Measurements from ENCODE around the gene REST. TPM values are rescaled to one million over a fixed set of nuclear protein-coding genes. Genes with fewer than 3 reads are reported as not detected.
"Not testable (repeated sequence)": the region's sequence is repeated elsewhere in the genome, so short reads cannot be mapped to it uniquely, and the experiment has no call there.

REST gene
- total RNA-seq, 1 experiment from 2014 or later: 55.4 TPM

DNA sequence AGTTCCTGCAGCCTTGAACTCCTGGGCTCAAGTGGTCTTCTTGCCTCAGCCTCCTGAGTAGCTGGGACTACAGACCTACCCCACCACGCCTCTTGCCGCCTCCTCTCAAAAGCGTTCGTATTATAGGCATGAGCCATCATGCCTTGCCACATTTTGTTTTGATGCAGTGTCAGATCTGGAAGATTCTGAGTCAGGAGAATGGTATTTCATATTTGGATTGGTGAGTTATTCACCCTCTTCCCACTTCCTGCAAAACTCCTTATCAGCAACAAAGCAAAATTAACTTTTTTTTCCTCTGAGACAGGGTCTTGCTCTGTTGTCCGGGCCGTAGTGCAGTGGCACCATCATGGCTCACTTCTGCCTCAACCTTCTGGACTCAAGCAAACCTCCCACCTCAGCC, 29.6 kb downstream of the REST start:
- no peaks in the 10 kb centered on the region for H3K4me1 ChIP-seq
- H3K27me3 ChIP-seq: no peaks in the 10 kb centered on the region
- H3K27ac ChIP-seq: no peak overlapping the region
- no peak for DNase-seq
- H3K36me3 ChIP-seq: peaks cover 24% of the 10 kb centered on the region
- H3K4me3 ChIP-seq: no peak overlapping the region
- no peaks in the 10 kb centered on the region for H3K9me3 ChIP-seq (replicated peaks)

DNA sequence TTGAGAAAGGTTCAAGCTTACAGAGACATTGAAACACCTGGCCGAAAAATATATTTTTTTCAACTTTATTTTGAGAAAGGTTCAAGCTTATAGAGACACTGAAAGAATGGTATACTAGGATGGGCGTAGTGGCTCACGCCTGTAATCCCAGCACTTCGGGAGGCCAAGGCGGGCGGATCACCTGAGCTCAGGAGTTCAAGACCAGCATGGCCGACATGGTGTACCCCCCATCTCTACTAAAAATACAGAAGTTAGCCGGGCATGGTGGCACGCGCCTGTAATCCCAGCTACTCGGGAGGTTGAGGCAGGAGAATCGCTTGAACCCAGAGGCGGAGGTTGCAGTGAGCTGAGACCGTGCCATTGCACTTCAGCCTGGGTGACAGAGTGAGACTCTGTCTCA, 32.1 kb downstream of the REST start:
- not testable (repeated sequence) for H3K4me3 ChIP-seq; H3K4me1 ChIP-seq; H3K27me3 ChIP-seq; H3K9me3 ChIP-seq (replicated peaks); DNase-seq; H3K27ac ChIP-seq
- peaks cover 15% of the 10 kb centered on the region for H3K36me3 ChIP-seq

DNA sequence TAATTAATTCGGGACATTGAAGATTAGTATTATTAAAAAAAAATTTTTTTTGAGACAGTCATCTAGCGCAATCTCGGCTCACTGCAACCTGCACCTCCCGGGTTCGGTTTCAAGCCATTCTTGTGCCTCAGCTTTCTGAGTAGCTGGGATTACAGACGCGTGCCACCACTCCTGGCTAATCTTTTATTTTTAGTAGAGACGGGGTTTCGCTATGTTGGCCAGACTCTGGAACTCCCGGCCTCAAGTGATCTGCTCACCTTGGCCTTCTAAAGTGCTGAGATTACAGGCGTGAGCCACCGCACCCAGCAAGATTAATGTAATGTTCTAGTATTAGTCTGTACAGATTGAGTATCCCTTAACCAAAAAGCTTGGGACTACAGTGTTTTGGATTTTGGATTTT, 32.7 kb downstream of the REST start:
- Histone ChIP-seq H3K9me3 (replicated peaks) (no peaks in the 10 kb centered on the region), H3K4me1 (no peaks in the 10 kb centered on the region), H3K27ac (no peak overlapping the region), H3K27me3 (no peaks in the 10 kb centered on the region), H3K4me3 (no peak overlapping the region), H3K36me3 (peaks cover 15% of the 10 kb centered on the region)
- no peak for DNase-seq

DNA sequence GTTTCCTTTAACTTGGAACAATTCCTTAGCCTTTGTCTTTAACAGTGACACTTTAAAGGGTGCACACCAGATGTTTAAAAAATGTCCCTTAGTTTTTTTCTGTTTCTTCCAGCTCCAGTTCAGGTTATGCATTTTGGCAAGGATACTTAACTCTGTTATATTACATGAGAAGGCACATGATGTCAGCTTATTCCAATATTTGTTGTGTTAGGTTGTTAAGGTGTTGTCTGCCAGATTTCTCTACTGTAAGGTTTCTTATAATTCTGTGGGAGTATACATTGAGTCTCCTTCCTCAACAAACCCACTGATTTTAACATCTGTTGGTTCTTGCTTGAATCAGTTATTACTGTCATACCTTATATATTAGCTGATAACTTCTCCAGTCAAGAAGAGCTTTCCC, 33.3 kb downstream of the REST start:
- Histone ChIP-seq H3K4me1 (no peaks in the 10 kb centered on the region), H3K4me3 (no peak overlapping the region), H3K27ac (no peak overlapping the region), H3K9me3 (replicated peaks) (no peaks in the 10 kb centered on the region), H3K27me3 (no peaks in the 10 kb centered on the region), H3K36me3 (peaks cover 14% of the 10 kb centered on the region)
- DNase-seq: no peak

DNA sequence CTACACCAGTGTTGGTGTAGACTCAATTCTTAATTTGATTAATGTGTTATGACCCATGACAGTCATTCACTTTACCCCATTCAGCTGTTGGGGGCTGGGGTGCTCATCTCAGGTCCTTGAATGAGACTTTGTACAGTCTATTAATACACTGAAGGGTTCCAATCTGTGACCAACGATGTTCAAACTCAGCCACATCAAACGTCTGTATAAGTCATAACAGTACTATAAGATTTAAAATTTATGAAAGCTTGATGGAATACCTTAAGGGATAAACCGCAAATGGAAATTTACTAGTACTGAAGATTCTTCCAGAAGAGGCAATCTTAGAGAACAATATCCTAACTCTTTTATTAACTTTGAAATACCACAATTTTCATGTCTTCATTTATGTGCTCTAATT, 33.7 kb downstream of the REST start:
- peaks cover 14% of the 10 kb centered on the region for H3K36me3 ChIP-seq
- DNase-seq: no peak
- H3K27ac ChIP-seq: no peak overlapping the region
- H3K9me3 ChIP-seq (replicated peaks): no peaks in the 10 kb centered on the region
- no peaks in the 10 kb centered on the region for H3K4me1 ChIP-seq
- no peak overlapping the region for H3K4me3 ChIP-seq
- no peaks in the 10 kb centered on the region for H3K27me3 ChIP-seq

DNA sequence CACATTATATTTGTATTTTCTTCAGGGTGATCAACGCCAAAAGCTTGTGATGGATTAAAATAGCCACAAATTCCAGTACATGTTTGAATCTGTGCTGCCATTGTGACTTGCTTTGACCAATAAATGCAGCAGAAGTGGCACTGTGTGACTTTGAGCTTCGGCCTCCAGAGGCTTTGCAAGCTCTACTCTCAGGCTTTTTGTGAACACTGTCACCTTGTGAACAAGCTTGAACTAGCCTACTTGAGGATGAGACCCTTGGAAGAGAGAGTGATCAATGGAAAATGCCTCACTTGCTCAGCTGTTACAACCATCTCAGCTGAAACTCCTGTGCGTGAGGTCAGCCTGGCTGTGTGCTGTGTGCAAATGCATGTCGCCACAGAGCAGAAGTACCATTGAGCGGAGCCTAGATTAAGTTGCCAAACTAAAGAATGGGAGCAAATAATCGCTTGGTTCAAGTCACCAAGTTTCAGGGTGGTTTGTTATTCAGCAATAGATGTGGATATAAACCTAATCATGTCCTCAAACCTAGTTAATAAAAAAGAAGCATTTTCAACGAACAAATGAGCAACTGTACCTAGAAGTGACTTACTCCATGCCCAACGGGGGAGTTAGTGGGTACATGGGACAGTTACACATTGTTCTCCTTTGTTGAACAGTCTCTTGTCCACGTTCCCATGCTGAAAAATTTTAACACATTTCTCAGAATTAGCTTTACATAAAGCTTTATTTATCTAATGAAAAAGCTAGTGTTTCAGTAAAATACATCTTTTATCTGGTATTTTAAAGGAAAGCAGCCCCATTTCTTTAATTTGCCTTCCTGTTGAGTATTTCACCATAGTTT, 46.2 kb downstream of the REST start:
- Histone ChIP-seq H3K36me3 (no peaks in the 10 kb centered on the region), H3K9me3 (replicated peaks) (no peaks in the 10 kb centered on the region), H3K27me3 (no peaks in the 10 kb centered on the region), H3K4me1 (no peaks in the 10 kb centered on the region), H3K27ac (no peak overlapping the region), H3K4me3 (no peak overlapping the region)
- no peak for DNase-seq

DNA sequence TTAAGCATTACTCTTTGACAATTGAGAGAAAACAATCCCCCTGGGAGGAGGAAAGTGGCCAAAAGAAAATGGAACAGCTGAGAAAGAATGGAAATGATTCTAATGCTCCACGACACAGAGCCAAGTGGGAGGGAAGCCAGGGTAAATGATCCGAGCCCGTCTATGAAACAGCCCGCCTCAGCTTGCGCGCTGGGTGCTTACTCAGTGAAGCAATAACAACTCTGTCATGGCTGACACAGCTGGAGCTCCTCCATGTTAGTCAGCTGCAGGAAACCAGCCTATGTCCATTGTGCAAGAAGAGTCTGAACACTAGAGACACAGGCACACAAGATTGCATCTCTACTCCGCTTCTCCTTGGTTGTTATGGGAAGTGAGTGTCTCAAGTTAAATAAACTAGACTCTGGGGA, 50.4 kb downstream of the REST start:
- H3K27me3 ChIP-seq: no peaks in the 10 kb centered on the region
- no peaks in the 10 kb centered on the region for H3K4me1 ChIP-seq
- no peaks in the 10 kb centered on the region for H3K9me3 ChIP-seq (replicated peaks)
- no peak overlapping the region for H3K27ac ChIP-seq
- DNase-seq: peak; percentile 57 to 71
- peak overlapping the region; percentile 13 for H3K4me3 ChIP-seq
- peaks cover 4% of the 10 kb centered on the region; the same call in 1 of the 2 replicates for H3K36me3 ChIP-seq

DNA sequence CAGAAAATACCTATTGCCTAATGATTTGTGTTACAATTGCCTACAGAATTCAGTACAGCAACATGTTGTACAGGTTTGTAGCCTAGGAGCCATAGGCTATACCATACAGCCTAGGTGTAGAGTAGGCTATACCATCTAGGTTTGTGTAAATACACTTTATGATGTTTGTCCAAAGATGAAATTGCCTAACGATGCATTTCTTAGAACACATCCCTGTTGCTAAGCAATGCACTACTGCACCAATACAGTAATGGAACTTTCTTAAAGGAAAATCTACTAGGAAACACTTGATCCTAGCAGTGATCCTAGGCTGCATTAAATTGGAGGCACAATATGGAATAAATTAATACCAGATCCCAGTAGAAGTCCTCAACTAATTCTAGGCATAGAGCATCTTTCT, 51.4 kb downstream of the REST start:
- DNase-seq: no peak
- Histone ChIP-seq H3K27ac (no peak overlapping the region), H3K4me3 (no peak overlapping the region), H3K27me3 (no peaks in the 10 kb centered on the region), H3K4me1 (no peaks in the 10 kb centered on the region), H3K36me3 (peaks cover 10% of the 10 kb centered on the region), H3K9me3 (replicated peaks) (no peaks in the 10 kb centered on the region)

DNA sequence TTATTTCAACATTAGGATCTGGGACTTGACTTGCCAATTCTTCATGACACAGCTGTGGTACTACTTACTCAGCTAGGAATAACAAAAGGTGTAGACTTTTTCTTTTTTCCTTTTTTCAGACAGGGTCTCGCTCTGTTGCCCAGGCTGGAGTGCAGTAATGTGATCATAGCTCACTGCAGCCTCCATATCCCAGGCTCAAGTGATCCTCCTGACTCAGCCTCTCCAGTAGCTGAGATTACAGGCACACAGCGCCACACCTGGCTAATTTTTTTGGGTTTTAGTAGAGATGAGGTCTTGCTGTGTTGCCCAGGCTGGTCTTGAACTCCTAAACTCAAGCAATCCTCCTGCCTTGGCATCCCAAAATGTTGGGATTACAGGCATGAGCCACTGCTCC, 53.4 kb downstream of the REST start:
- Histone ChIP-seq H3K27ac (no peak overlapping the region), H3K9me3 (replicated peaks) (no peaks in the 10 kb centered on the region), H3K36me3 (peaks cover 22% of the 10 kb centered on the region), H3K27me3 (no peaks in the 10 kb centered on the region), H3K4me3 (no peak overlapping the region), H3K4me1 (no peaks in the 10 kb centered on the region)
- DNase-seq: no peak

DNA sequence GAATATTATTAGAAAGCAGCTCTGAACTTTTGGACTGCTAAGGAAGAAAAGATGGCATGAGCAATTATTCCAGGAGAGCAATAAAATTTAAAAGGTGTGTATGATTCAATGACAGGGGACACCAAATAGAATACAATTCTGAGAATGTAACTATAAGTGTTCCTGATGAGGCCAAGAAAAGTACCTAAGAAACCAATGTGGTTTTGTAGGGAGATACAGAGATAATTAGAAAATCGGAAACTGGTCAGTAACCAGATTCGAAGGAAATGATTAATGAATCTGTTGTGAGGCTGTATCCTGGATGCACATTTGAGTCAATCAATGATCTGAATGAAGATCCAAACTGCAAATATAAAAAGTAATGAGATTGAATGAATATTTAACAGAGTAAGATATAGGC, 63.7 kb downstream of the REST start:
- no peak for DNase-seq
- H3K4me3 ChIP-seq: no peak overlapping the region
- H3K4me1 ChIP-seq: 0 out of 2 replicates have a peak, but pooled peaks cover 5% of the 10 kb centered on the region
- H3K36me3 ChIP-seq: peaks cover 67% of the 10 kb centered on the region
- no peaks in the 10 kb centered on the region for H3K27me3 ChIP-seq
- peaks cover 5% of the 10 kb centered on the region; the same call in 1 of the 2 replicates for H3K9me3 ChIP-seq (replicated peaks)
- H3K27ac ChIP-seq: no peak overlapping the region

DNA sequence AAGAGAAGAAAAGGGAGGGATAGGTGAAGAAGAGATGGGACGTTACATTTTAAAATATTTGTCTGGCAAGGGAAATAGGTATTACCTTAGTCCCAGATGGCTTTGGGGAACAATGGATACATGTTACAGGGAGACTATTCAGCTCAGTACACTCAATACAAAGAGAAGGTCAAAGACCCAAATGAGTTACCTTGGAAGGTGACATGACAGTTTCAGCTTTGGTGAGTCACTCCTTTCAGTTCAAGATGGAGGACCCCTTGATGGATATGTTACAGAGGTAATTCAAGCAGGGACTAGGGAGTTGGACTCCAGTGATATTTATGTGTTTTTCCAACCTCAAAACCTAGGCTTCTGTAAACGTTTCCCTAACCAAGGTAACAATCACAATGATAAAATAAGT, 64.7 kb downstream of the REST start:
- H3K4me3 ChIP-seq: no peak overlapping the region
- H3K4me1 ChIP-seq: 0 out of 2 replicates have a peak, but pooled peaks cover 5% of the 10 kb centered on the region
- peaks cover 5% of the 10 kb centered on the region; the same call in 1 of the 2 replicates for H3K9me3 ChIP-seq (replicated peaks)
- no peak overlapping the region for H3K27ac ChIP-seq
- no peak for DNase-seq
- peaks cover 59% of the 10 kb centered on the region for H3K36me3 ChIP-seq
- no peaks in the 10 kb centered on the region for H3K27me3 ChIP-seq

DNA sequence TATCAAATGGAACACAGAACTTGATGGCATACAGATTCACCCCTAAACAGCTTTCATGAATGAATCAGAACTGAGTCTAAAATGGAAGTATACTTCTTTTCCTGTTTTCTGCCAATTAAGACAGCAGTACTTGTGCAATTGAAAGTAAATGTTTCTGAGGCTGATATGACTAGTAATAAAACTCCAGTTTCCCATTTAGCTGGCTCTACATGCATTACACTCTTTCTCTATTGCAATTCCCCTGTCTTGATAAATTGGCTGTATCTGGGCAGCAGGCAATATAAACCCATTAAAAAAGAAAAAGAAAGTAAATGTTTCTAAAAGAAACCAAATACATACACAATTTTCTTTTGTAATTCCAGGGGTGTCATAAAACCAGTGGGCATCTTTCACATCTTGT, 65.1 kb downstream of the REST start:
- Histone ChIP-seq H3K27ac (no peak overlapping the region), H3K4me3 (no peak overlapping the region), H3K4me1 (0 out of 2 replicates have a peak, but pooled peaks cover 5% of the 10 kb centered on the region), H3K9me3 (replicated peaks) (peaks cover 5% of the 10 kb centered on the region; the same call in 1 of the 2 replicates), H3K27me3 (no peaks in the 10 kb centered on the region), H3K36me3 (peaks cover 57% of the 10 kb centered on the region)
- DNase-seq: no peak

DNA sequence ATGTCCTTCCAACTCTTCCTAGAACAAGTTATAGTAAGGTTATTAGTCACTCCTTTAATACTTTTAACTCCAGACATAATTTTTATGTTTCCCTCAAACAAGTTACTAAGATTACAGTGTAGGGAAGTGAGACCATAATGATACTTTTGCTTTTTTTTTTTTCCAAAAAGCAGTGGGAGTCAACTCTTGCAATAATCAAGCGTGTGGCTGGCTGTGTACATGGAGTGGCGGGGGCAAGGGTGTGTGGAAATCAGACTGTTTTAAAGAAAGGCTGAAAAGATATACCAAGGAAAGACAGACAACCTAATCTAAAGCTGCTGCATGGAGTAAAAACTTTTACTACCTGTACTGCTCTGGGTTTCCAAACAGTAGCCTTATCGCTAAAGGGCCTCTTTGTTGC, 65.6 kb downstream of the REST start:
- Histone ChIP-seq H3K27ac (no peak overlapping the region), H3K4me1 (0 out of 2 replicates have a peak, but pooled peaks cover 5% of the 10 kb centered on the region), H3K27me3 (no peaks in the 10 kb centered on the region), H3K36me3 (peaks cover 54% of the 10 kb centered on the region), H3K9me3 (replicated peaks) (peaks cover 5% of the 10 kb centered on the region; the same call in 1 of the 2 replicates), H3K4me3 (no peak overlapping the region)
- DNase-seq: no peak

DNA sequence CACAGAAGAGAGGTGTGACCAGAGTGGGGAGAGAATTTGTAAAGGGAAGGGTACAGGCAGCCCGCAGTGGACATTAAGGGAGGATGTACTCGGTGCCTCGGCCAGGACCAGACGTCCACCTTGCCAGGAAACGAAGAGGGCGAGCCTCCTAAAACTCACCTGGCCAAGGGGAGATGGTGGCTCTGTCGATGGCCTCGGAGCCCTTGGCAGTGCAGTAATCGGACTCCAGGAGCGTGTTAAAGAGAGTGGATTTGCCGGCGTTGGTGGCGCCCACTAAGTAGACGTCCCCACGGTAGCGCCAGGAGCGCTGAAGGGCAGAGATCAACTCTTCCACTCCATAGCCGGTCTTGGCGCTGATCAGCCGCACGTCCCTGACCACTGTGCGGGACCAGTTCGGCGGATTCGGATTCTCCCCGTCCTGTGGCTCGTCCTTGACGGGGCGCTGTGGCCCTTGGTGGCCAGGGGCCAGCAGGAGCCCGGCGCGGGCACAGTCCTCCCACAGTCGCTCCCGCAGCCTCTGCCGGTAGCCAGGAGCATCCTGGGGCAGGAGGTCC, 68.7 kb downstream of the REST start:
- Histone ChIP-seq H3K27me3 (no peaks in the 10 kb centered on the region), H3K9me3 (replicated peaks) (peaks cover 5% of the 10 kb centered on the region; the same call in 1 of the 2 replicates), H3K27ac (no peak overlapping the region), H3K4me1 (0 out of 2 replicates have a peak, but pooled peaks cover 5% of the 10 kb centered on the region), H3K36me3 (peaks cover 31% of the 10 kb centered on the region), H3K4me3 (peak overlapping the region; percentile 84)
- peak in 1 of 2 experiments; percentile 34 for DNase-seq

DNA sequence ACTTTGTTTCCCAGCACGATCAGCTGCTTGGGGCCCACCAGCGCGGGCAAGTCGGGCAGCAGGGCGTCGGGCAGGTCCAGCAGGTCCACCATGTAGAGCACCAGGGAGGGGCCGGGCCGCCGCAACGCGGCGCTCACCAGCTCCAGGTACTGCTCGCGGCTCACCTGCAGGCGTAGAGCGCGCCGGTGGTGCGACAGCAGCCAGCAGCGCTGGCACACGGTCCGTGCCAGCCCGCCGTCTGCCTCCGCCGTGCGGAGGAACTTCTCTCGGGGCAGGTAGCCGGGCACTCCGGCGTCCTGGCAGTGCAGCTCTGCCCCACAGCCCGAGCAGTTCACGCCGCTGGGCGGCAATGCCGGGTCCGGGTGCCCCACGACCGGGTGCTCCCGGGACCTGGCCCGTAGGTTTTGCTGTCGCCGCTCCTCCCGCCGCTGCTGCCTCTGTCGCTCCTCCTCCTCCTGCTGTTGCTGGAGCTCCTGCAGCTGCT, 69.2 kb downstream of the REST start:
- Histone ChIP-seq H3K4me3 (peak overlapping the region; percentile 84), H3K36me3 (peaks cover 28% of the 10 kb centered on the region), H3K27ac (peak overlapping the region; percentile 75), H3K9me3 (replicated peaks) (peaks cover 5% of the 10 kb centered on the region; the same call in 1 of the 2 replicates), H3K4me1 (0 out of 2 replicates have a peak, but pooled peaks cover 5% of the 10 kb centered on the region), H3K27me3 (no peaks in the 10 kb centered on the region)
- DNase-seq: peak; percentile 27 to 35
